Inferior parietal cortex (tissue), 1 donor: ENCODE measurements around the gene TEX264.

Experiments used
- DNase-seq: peaks from one replicate; pipeline ENCODE4 v3.0.0-alpha.2; 2016; ENCODE audit errors: extremely low spot score

TEX264 gene

DNA sequence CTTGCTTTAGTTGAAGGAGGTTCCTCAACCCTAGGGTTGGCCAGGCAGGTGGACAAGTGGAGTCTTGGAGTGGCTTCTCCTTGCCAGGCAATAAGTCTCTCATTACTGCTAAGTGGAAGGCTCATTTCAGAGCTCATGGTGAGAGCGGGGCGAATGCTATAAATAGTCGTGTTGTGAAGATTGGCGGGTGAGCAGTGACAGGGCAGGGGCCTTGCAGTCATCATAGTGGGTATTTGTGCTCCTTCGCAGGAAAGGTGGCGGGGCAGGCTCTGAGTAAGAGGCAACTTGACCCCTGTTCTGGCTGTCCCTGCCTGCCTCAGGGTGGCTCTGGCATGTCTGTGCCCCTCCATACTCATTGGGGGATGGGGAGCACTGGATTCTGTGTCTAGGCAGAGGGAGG is 27.2 kb downstream of the TEX264 start:
- no peak for DNase-seq

DNA sequence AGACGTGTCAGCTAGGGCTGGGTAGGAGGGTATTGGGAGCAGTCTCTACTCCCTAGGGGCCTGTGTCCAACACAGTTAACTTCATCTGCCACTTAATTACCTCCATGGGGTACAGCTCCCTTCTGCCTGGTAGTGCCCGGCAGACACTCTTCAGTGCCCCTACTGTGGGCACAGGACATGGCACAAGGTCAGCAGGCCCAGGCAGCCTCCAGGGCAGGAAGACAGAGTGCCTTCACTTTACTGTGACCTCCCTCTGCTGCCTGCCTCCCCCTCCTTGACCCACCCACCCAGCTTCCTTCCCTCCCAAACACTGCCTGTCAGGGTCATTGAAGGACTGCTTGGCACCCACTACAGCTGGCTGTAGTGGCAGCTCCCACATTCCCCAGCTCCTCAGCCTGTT is 29.4 kb downstream of the TEX264 start:
- DNase-seq, result no peak

GRCh38 chr3:51702156-51702555 is 31.1 kb downstream of the TEX264 start:
- no peak for DNase-seq

DNA sequence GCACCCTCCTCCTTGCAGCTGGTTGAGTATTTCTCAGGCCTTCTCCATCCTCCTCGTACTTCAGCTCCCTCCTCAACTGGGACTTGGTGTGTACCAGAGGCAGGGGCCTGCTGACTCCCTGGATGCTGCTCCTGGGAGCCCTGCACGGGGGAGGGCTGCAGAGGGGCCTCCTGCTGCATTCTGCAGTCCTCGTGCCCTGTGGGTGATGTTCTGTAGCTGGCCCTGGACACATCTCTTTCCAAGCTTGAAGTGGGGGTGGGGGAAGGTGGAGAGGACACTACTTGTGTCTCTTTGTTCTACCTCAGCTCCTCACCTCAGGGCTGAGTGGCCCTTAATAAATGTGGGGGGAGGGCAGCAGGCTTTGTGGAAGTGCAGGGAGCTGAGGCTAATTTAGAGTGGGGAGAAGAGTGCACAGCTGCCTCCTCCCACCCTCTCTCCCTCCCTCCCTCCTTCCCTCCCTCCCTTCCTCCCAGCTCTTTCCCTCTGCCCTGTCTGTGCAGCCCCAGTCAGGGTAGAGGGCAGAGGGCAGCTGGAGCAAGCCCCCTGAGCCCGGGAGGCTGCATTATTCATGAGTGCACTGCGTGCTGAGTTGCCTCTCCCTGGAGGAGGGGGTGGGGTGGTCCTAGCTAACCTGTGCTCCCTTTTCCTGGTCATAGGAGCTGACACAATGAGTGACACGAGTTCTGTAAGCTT is 32.2 kb downstream of the TEX264 start:
- no peak for DNase-seq

DNA sequence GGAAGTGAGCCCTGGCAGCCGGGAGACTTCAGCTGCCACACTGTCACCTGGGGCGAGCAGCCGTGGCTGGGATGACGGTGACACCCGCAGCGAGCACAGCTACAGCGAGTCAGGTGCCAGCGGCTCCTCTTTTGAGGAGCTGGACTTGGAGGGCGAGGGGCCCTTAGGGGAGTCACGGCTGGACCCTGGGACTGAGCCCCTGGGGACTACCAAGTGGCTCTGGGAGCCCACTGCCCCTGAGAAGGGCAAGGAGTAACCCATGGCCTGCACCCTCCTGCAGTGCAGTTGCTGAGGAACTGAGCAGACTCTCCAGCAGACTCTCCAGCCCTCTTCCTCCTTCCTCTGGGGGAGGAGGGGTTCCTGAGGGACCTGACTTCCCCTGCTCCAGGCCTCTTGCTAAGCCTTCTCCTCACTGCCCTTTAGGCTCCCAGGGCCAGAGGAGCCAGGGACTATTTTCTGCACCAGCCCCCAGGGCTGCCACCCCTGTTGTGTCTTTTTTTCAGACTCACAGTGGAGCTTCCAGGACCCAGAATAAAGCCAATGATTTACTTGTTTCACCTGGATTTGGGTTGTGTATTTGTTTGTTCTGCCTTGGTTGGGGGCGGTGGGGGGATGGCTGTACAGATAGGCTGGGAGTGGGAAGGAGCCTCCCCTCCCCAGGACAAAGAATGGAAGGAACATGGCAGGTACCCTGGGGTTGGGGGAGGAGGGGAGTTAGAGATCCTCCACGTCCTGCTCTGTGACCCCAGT is 32.9 kb downstream of the TEX264 start:
- DNase-seq, result no peak

DNA sequence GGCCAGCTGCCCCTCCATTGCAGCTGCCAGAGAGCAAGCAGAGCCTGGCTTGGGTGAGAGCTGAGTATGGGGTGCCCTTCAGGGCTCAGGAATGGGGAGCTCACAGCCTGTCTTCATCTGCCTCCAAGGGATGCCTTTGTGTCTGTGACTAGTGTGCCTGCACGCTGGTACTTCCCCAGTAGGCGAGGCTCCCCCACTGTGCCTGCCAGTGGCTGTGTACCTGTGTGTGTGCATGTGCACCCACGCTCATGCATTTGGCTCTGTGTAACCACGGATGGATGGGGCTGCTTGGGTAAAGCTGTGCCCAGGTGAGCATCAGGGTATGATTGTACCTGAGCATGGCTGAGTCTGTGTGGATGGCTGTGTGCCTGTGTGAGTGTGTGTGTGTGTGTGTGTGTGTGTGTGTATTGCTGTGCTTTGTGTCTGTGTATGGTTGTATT is 33.5 kb downstream of the TEX264 start:
- DNase-seq, result no peak

- no peak for DNase-seq
Observed at GRCh38 chr3:51705276-51706020, 34.4 kb downstream of the TEX264 start.

DNA sequence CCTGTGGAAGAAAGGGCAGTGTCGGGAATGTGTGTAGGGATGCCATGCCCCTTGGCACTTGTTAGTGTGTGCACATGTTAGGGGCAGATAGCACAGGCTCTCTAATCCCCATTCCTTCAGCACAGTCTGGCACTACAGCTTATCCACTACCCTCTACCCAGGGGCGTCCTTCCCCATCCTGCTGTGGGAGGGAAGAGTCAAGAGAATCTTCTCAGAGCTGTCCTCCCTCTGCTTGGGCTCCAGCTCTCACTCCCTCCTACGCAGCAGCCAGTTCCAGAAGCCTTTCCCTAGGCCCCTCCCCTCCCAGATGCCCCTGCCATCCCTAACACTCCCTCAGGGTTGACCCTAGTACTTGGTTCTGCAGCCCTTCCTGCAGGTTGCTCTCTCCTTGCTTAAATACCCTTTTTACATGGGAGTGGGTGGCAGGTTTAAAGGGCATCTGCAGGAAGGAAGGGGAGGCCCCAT is 35.0 kb downstream of the TEX264 start:
- DNase-seq, result no peak

- DNase-seq, result peak; percentile 41
Observed at GRCh38 chr3:51706788-51707731, 36.0 kb downstream of the TEX264 start, which contains the start of gene GRM2. Gene GRM2 (plus strand): TSS chr3:51707068. CDS start chr3:51708984, 1,916 bp downstream.

DNA sequence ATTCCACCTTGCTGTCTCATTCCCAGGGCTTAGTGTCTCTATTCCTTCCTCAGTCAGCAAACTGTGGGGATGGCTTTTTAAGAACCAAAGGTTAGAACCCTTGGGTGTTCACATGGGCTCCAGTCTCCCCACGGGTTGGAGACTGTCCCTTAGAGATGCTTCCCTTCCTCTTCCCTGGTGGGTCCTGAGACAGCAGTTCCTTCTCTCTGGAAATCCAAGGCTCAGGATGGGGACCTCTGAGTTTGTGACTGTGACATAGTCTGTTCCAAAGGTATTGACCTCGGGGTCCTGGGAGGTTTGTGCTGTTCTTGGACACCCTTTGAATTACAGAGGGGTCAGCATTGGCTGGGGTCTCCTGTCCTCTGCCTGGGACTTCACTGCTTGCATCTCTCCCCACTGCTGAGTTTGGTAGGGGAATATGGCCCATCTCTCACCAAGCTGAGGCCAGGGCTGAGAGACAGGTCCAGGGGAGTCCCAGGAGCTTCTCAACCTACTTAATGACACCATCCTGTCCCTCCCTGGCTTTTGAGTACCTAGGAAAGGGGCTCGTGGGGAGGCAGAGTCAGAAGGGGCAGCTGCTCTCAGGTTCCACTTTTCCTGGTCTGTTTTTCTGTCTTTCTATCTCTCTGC is 37.3 kb downstream of the TEX264 start:
- no peak for DNase-seq

- no peak for DNase-seq
Observed at GRCh38 chr3:51709004-51709420, 38.0 kb downstream of the TEX264 start.

GRCh38 chr3:51709675-51710074 is 38.6 kb downstream of the TEX264 start:
- DNase-seq, result no peak

- no peak for DNase-seq
Observed at GRCh38 chr3:51710631-51711351, 39.7 kb downstream of the TEX264 start.

DNA sequence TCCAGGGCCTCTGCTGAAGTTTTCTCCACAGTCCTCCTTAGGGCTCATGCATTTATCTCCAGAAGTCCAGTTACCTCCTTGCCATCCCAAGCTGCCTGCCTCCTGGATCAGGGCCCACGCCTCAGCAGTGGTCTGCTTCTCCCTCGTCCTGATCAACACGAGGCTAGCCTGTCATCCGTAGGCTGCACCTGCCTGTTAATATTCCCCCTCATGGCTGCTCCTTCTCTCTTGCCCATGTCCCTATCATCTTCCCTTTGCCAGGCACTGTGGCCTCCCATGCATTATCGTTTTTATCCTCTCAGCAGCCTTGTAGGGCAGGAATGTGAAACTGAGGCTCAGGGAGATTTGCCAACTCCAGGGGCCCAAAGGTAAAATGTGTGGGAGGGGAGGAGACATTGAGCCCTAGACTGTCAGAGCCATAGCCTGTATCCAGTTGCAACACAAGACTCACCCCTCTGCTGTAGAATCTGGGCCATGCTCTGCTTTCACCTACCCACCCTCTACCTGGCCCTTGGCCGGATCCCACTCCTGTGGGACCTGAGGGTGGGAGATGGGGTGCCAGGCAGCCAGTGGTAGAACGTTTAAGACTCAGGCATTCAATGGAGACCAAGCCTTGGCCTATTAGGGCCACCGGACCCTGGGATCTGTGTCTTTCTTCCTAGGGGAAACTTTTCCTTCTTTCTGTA is 40.4 kb downstream of the TEX264 start:
- no peak for DNase-seq

- DNase-seq, result no peak
Observed at GRCh38 chr3:51712038-51712420, 41.0 kb downstream of the TEX264 start.

DNA sequence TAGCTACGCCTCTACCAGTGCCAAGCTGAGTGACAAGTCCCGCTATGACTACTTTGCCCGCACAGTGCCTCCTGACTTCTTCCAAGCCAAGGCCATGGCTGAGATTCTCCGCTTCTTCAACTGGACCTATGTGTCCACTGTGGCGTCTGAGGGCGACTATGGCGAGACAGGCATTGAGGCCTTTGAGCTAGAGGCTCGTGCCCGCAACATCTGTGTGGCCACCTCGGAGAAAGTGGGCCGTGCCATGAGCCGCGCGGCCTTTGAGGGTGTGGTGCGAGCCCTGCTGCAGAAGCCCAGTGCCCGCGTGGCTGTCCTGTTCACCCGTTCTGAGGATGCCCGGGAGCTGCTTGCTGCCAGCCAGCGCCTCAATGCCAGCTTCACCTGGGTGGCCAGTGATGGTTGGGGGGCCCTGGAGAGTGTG is 41.5 kb downstream of the TEX264 start:
- DNase-seq, result no peak

DNA sequence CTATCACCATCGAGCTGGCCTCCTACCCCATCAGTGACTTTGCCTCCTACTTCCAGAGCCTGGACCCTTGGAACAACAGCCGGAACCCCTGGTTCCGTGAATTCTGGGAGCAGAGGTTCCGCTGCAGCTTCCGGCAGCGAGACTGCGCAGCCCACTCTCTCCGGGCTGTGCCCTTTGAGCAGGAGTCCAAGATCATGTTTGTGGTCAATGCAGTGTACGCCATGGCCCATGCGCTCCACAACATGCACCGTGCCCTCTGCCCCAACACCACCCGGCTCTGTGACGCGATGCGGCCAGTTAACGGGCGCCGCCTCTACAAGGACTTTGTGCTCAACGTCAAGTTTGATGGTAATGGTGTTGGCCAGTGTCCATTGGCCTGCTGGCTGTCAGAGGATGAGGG is 41.9 kb downstream of the TEX264 start:
- no peak for DNase-seq

DNA sequence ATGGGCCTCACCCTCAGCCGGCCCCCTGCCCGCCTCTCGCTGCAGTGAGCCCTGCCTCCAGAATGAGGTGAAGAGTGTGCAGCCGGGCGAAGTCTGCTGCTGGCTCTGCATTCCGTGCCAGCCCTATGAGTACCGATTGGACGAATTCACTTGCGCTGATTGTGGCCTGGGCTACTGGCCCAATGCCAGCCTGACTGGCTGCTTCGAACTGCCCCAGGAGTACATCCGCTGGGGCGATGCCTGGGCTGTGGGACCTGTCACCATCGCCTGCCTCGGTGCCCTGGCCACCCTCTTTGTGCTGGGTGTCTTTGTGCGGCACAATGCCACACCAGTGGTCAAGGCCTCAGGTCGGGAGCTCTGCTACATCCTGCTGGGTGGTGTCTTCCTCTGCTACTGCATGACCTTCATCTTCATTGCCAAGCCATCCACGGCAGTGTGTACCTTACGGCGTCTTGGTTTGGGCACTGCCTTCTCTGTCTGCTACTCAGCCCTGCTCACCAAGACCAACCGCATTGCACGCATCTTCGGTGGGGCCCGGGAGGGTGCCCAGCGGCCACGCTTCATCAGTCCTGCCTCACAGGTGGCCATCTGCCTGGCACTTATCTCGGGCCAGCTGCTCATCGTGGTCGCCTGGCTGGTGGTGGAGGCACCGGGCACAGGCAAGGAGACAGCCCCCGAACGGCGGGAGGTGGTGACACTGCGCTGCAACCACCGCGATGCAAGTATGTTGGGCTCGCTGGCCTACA is 44.4 kb downstream of the TEX264 start:
- no peak for DNase-seq

DNA sequence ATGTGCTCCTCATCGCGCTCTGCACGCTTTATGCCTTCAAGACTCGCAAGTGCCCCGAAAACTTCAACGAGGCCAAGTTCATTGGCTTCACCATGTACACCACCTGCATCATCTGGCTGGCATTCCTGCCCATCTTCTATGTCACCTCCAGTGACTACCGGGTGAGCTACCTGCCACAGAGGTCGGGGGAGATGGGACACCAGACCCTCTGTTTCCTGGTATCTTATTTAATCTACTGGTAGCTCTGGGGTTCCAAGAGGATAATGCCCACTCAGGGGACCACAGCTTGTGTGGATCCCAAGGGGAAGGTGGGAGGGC is 44.9 kb downstream of the TEX264 start:
- no peak for DNase-seq
